ENCODE results near the gene KAT8. TPM values are rescaled to one million over a fixed set of nuclear protein-coding genes. Genes with fewer than 3 reads are reported as not detected.

Gene KAT8
- total and polyA plus RNA-seq, 2 of the 13 experiments (the other 11 are each of a cell fraction or from before 2014, with no cell fraction given): 79.0 to 84.2 TPM

- TF ChIP-seq, protein P1, sequence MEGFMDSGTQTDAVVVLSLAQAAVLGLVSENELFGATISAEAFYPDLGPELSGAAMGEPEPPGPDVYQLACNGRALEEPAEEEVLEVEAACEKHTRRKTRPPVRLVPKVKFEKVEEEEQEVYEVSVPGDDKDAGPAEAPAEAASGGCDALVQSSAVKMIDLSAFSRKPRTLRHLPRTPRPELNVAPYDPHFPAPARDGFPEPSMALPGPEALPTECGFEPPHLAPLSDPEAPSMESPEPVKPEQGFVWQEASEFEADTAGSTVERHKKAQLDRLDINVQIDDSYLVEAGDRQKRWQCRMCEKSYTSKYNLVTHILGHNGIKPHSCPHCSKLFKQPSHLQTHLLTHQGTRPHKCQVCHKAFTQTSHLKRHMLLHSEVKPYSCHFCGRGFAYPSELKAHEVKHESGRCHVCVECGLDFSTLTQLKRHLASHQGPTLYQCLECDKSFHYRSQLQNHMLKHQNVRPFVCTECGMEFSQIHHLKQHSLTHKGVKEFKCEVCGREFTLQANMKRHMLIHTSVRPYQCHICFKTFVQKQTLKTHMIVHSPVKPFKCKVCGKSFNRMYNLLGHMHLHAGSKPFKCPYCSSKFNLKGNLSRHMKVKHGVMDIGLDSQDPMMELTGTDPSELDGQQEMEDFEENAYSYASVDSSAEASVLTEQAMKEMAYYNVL (CRISPR knock-in tag; IDR thresholded peaks at IDR 0.05; ENCODE audit: borderline replicate concordance): peak; percentile 66; the same call in 1 of the 2 replicates
- TF ChIP-seq SRSF4 (IDR thresholded peaks at IDR 0.05; ENCODE audit: low read depth, low read length, poor library complexity, severe bottlenecking): no peak
- TF ChIP-seq ZNF414 (CRISPR knock-in tag; IDR thresholded peaks at IDR 0.05): peak; percentile 76; the same call in 1 of the 2 replicates
- no peak for TF ChIP-seq MTA3 (CRISPR knock-in tag; IDR thresholded peaks at IDR 0.05)
- TF ChIP-seq, protein P2, sequence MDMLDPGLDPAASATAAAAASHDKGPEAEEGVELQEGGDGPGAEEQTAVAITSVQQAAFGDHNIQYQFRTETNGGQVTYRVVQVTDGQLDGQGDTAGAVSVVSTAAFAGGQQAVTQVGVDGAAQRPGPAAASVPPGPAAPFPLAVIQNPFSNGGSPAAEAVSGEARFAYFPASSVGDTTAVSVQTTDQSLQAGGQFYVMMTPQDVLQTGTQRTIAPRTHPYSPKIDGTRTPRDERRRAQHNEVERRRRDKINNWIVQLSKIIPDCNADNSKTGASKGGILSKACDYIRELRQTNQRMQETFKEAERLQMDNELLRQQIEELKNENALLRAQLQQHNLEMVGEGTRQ (IDR thresholded peaks at IDR 0.05; ENCODE audit: low read depth, low read length): no peak
- TF ChIP-seq, protein P2 (CRISPR knock-in tag; IDR thresholded peaks at IDR 0.05; ENCODE audit: borderline replicate concordance): no peak
- TF ChIP-seq ZNF761 (CRISPR knock-in tag; conservative IDR thresholded peaks at IDR 0.05): peak; percentile 51; the same call in 1 of the 2 replicates
- TF ChIP-seq AHDC1 (CRISPR knock-in tag; IDR thresholded peaks at IDR 0.05; ENCODE audit: borderline replicate concordance): no peak; the same call in 1 of the 2 replicates
- no peak for TF ChIP-seq ZSCAN29 (CRISPR knock-in tag; conservative IDR thresholded peaks at IDR 0.05)
- 0 out of 2 replicates have a peak, but pooled peaks have one; percentile 34 for TF ChIP-seq SNAPC2 (CRISPR knock-in tag; IDR thresholded peaks at IDR 0.05)
- TF ChIP-seq ZNF10 (CRISPR knock-in tag; IDR thresholded peaks at IDR 0.05; ENCODE audit: borderline replicate concordance, low read depth): no peak
- peak; percentile 89 for TF ChIP-seq STAG1 (CRISPR knock-in tag; IDR thresholded peaks at IDR 0.05)
- no peak for TF ChIP-seq ZNF562 (CRISPR knock-in tag; IDR thresholded peaks at IDR 0.05; ENCODE audit: borderline replicate concordance)
- TF ChIP-seq ZFP36L2 (CRISPR knock-in tag; IDR thresholded peaks at IDR 0.05): no peak
- TF ChIP-seq ZNF275 (CRISPR knock-in tag; IDR thresholded peaks at IDR 0.05; ENCODE audit: borderline replicate concordance): 0 out of 2 replicates have a peak, but pooled peaks have one; percentile 5
These were observed 24.9 kb downstream of the KAT8 start (continued) for GRCh38 chr16:31142109-31143010.

All from HepG2 (cell line).